ENCODE results near the gene KLHL5.
"Not testable (repeated sequence)": the region's sequence is repeated elsewhere in the genome, so short reads cannot be mapped to it uniquely, and the experiment has no call there.

KLHL5 gene

DNA sequence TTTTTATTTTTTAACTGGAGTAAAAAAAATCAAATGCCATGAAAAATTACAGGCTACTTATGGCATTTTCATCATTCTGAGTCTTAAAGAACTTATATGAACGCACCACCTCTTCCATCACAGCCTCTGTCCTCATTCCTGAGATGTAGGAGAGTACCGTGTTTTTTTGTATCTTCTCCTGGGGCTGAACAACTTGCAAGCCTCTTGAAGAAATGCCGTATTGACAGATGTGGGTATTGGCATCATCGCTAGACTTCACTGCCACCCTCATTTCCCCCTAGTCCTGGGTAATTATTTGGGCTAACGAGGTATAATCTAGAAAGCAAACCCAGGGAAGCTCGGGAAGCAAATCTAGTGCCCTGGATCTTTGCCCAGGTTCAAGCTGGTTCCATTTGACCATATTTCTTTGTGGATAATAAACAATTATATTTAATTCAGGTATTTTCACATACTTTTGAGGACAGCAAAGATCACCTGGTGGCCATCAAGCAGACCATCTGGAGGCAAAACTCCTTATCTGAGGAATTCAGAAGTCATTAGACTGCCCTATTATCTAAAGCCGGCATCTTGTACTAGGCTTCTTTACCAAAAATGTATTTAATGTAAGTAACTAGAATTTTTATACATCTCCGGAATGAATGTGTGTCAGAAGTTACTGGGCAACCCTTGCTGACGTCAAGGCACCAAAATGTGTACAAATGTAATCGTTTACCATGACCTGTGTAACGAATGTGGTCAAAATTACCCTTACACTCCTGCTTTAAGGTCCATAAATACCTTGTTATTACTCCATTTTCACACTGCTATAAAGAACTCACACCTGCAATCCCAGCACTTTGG, 64.4 kb downstream of the KLHL5 start:
- Histone ChIP-seq H3K36me3 (ENCODE audit: control insufficient read depth, insufficient read depth, low read length) (no peaks in the 10 kb centered on the region), H3K27me3 (ENCODE audit: control insufficient read depth, insufficient read depth, low read length) (no peaks in the 10 kb centered on the region), H3K9me3 (ENCODE audit: control insufficient read depth, insufficient read depth, low read length) (no peaks in the 10 kb centered on the region), H3K4me1 (ENCODE audit: control insufficient read depth, insufficient read depth, low read length) (no peaks in the 10 kb centered on the region), H3K4me3 (ENCODE audit: low read length) (no peak overlapping the region), H3K27ac (ENCODE audit: low read length) (no peak overlapping the region)
- no CpG with 5 or more reads among the region's 11 CpGs for WGBS (ENCODE audit: insufficient coverage, insufficient read length)
- no peak for DNase-seq (ENCODE audit: low read depth, low spot score)

DNA sequence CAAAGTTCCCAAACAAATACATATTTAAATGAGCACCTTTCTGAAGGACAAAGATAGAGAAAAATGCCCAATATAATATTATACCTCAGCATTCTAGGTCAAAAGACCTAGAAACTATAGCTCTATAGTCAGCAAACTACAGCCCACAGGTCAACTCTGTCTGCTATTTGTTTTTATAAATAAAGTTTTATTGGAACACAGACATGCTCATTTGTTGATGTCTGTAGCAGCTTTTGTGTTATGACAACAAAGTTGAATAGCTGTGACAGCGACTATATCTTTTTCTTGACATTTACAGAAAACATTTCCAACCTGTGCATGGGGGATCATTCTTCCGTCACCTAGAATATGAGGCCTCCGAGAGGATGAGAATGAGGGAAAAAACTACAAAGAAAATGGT, 71.6 kb downstream of the KLHL5 start:
- no CpG with 5 or more reads among the region's 3 CpGs for WGBS (ENCODE audit: insufficient coverage, insufficient read length)
- H3K27ac ChIP-seq (ENCODE audit: low read length): no peak overlapping the region
- no peaks in the 10 kb centered on the region for H3K27me3 ChIP-seq (ENCODE audit: control insufficient read depth, insufficient read depth, low read length)
- H3K36me3 ChIP-seq (ENCODE audit: control insufficient read depth, insufficient read depth, low read length): no peaks in the 10 kb centered on the region; the same call in 1 of the 2 replicates
- H3K4me1 ChIP-seq (ENCODE audit: control insufficient read depth, insufficient read depth, low read length): no peaks in the 10 kb centered on the region
- no peak for DNase-seq (ENCODE audit: low read depth, low spot score)
- H3K9me3 ChIP-seq (ENCODE audit: control insufficient read depth, insufficient read depth, low read length): no peaks in the 10 kb centered on the region
- no peak overlapping the region for H3K4me3 ChIP-seq (ENCODE audit: low read length)

DNA sequence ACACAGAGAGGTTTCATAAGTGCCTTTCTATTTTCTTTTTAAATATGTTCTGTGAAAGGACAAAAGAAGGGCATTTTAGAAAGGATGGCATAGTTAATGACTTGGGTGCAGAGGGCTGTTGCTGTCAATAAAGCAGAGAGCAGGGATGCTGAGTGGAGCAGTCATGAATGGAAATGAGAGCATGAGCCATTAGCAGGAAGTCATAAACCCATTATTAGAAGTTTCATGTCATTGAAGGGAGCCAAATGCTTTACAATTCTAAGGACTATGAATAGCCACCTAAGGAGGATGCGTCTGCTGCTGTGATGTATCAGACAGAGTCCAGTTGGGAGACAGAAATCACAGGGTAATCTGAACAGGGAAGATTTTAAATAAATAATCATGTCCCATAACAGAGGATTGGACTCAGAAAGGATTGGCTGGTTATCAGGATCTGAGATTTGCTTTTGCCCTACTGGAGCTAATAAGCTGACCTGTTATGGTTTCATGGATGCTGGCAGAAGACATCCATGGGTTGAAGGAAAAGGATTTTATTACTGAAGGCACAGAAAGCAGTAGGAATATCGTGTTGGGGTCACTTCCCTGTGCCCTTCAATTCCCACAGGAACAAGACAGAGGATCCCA, 72.8 kb downstream of the KLHL5 start:
- Histone ChIP-seq H3K9me3 (ENCODE audit: control insufficient read depth, insufficient read depth, low read length) (no peaks in the 10 kb centered on the region), H3K36me3 (ENCODE audit: control insufficient read depth, insufficient read depth, low read length) (no peaks in the 10 kb centered on the region; the same call in 1 of the 2 replicates), H3K4me3 (ENCODE audit: low read length) (no peak overlapping the region), H3K4me1 (ENCODE audit: control insufficient read depth, insufficient read depth, low read length) (no peaks in the 10 kb centered on the region), H3K27ac (ENCODE audit: low read length) (no peak overlapping the region), H3K27me3 (ENCODE audit: control insufficient read depth, insufficient read depth, low read length) (no peaks in the 10 kb centered on the region)
- no peak for DNase-seq (ENCODE audit: low read depth, low spot score)
- no CpG with 5 or more reads among the region's 2 CpGs for whole genome bisulfite sequencing (ENCODE audit: insufficient coverage, insufficient read length)

DNA sequence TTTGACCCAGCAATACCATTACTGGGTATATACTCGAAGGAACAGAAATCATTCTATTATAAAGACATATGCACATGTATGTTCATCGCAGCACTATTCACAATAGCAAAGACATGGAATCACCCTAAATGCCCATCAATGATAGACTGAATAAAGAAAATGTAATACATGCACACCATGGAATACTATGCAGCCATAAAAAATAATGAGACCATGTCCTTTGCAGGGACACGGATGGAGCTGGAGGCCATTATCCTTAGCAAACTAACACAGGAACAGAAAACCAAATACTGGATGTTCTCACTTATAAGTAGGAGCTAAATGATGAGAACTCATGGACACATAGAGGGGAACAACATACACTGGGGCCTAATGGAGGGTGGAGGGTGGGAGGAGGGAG, 76.2 kb downstream of the KLHL5 start:
- not testable (repeated sequence) for H3K9me3 ChIP-seq (ENCODE audit: control insufficient read depth, insufficient read depth, low read length); DNase-seq (ENCODE audit: low read depth, low spot score); H3K27me3 ChIP-seq (ENCODE audit: control insufficient read depth, insufficient read depth, low read length); H3K4me1 ChIP-seq (ENCODE audit: control insufficient read depth, insufficient read depth, low read length); H3K27ac ChIP-seq (ENCODE audit: low read length); H3K4me3 ChIP-seq (ENCODE audit: low read length); H3K36me3 ChIP-seq (ENCODE audit: control insufficient read depth, insufficient read depth, low read length)
- no CpG with 5 or more reads among the region's 3 CpGs for WGBS (ENCODE audit: insufficient coverage, insufficient read length)

DNA sequence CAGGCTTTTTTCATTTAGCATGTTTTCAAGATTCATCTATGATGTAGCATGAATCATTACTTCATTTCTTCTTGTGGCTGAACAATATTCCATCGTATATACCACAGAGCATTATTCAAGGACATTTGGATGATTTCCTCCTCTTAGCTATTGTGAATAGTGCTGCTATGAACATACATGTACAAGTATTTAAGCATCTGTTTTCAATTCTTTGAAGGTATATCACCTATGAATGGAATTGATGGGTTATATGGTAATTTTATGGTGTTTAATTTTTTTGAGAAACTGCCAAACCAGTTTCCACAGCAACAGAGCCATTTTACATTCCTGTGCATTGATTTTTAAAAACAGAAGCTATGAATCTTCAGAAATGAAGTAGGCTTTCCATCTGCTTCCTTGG, 84.2 kb downstream of the KLHL5 start:
- H3K27me3 ChIP-seq (ENCODE audit: control insufficient read depth, insufficient read depth, low read length): no peaks in the 10 kb centered on the region
- no peak overlapping the region for H3K4me3 ChIP-seq (ENCODE audit: low read length)
- DNase-seq (ENCODE audit: low read depth, low spot score): no peak
- WGBS (ENCODE audit: insufficient coverage, insufficient read length): no CpG with 5 or more reads among the region's 1 CpG
- H3K27ac ChIP-seq (ENCODE audit: low read length): no peak overlapping the region
- H3K4me1 ChIP-seq (ENCODE audit: control insufficient read depth, insufficient read depth, low read length): no peaks in the 10 kb centered on the region
- no peaks in the 10 kb centered on the region for H3K36me3 ChIP-seq (ENCODE audit: control insufficient read depth, insufficient read depth, low read length)
- no peaks in the 10 kb centered on the region for H3K9me3 ChIP-seq (ENCODE audit: control insufficient read depth, insufficient read depth, low read length)

DNA sequence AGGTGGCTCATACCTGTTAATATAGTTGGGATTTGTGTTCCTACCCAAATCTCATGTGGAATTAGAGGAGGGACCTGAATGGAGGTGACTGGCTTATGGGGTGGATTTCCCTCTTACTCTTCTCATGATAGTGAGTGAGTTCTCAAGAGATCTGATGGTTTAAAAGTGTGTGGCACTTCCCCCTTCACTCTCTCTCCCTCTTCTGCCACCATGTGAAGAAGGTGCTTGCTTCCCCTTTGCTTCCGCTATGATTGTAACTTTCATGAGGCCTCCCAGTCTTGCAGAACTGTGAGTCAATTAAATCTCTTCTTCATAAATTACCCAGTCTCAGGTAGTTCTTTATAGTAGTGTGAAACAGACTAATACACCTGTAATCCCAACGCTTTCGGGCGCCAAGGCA, 92.0 kb downstream of the KLHL5 start:
- no CpG with 5 or more reads among the region's 4 CpGs for WGBS (ENCODE audit: insufficient coverage, insufficient read length)
- DNase-seq (ENCODE audit: low read depth, low spot score): no peak
- H3K27ac ChIP-seq (ENCODE audit: low read length): no peak overlapping the region
- no peaks in the 10 kb centered on the region for H3K9me3 ChIP-seq (ENCODE audit: control insufficient read depth, insufficient read depth, low read length)
- no peak overlapping the region for H3K4me3 ChIP-seq (ENCODE audit: low read length)
- H3K4me1 ChIP-seq (ENCODE audit: control insufficient read depth, insufficient read depth, low read length): no peaks in the 10 kb centered on the region
- no peaks in the 10 kb centered on the region for H3K27me3 ChIP-seq (ENCODE audit: control insufficient read depth, insufficient read depth, low read length)
- no peaks in the 10 kb centered on the region for H3K36me3 ChIP-seq (ENCODE audit: control insufficient read depth, insufficient read depth, low read length)

DNA sequence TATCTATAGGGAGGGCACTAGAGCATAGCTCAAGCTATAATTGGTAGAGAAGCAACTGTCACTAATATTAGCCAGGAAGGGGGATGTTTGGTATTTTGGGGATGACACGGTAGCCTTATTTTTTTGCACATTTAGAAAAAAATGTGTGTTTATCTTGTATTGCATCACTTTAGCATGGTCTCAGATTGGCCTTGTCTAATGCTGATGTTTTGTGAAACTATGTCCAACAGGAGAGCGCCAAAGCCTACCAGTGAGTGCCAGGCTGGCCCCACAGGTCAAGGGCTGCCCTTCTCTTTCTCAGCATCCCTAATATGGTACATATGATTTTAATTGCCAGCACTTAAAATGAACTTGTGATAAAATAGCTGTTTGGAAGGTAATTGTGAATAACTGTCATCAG, 95.5 kb downstream of the KLHL5 start:
- H3K36me3 ChIP-seq (ENCODE audit: control insufficient read depth, insufficient read depth, low read length): no peaks in the 10 kb centered on the region
- H3K27me3 ChIP-seq (ENCODE audit: control insufficient read depth, insufficient read depth, low read length): no peaks in the 10 kb centered on the region
- no peak overlapping the region for H3K4me3 ChIP-seq (ENCODE audit: low read length)
- no peaks in the 10 kb centered on the region for H3K4me1 ChIP-seq (ENCODE audit: control insufficient read depth, insufficient read depth, low read length)
- H3K27ac ChIP-seq (ENCODE audit: low read length): no peak overlapping the region
- DNase-seq (ENCODE audit: low read depth, low spot score): no peak
- WGBS (ENCODE audit: insufficient coverage, insufficient read length): no CpG with 5 or more reads among the region's 2 CpGs
- H3K9me3 ChIP-seq (ENCODE audit: control insufficient read depth, insufficient read depth, low read length): no peaks in the 10 kb centered on the region

DNA sequence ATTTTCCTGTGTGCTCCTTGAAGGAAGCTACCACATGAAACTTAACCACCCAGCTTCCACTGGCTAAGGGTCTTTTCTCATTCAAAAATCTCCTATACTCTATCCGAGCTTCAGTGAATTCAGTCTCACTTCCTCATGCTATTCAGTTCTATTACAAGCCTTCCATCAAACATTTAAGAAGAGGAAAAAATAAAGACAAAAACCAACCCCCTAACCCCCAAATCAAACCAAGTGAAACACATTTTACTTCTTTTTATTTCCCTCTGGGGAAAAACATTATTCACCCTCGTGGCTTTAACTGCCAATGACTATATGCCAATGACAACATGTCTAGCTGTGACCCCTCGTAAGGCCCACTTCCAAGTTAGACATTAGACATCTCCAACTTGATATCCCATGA, 104.1 kb downstream of the KLHL5 start:
- DNase-seq (ENCODE audit: low read depth, low spot score): no peak
- H3K27me3 ChIP-seq (ENCODE audit: control insufficient read depth, insufficient read depth, low read length): no peaks in the 10 kb centered on the region
- no CpG with 5 or more reads among the region's 3 CpGs for WGBS (ENCODE audit: insufficient coverage, insufficient read length)
- H3K4me3 ChIP-seq (ENCODE audit: low read length): no peak overlapping the region
- H3K4me1 ChIP-seq (ENCODE audit: control insufficient read depth, insufficient read depth, low read length): no peaks in the 10 kb centered on the region
- H3K27ac ChIP-seq (ENCODE audit: low read length): no peak overlapping the region
- no peaks in the 10 kb centered on the region for H3K9me3 ChIP-seq (ENCODE audit: control insufficient read depth, insufficient read depth, low read length)
- no peaks in the 10 kb centered on the region for H3K36me3 ChIP-seq (ENCODE audit: control insufficient read depth, insufficient read depth, low read length)

DNA sequence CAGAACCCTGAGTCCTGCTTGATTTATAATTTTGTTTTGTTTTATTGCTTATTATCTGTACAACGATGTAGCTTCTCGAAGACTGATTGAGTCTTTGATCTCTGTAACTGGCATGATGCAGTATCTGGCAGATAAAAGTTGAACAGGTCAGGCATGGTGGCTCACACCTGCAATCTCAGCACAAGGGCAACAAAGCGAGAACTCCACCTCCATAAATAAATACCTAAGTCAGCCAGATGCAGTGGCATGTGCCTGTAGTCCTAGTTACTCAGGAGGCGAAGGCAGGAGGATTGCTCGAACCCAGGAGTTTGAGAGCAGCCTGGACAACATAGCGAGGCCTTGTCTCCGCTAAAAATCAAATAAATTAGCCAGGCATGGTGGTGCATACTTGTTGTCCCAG, 104.6 kb downstream of the KLHL5 start:
- WGBS (ENCODE audit: insufficient coverage, insufficient read length): no CpG with 5 or more reads among the region's 7 CpGs
- Histone ChIP-seq H3K4me3 (ENCODE audit: low read length) (no peak overlapping the region), H3K27ac (ENCODE audit: low read length) (no peak overlapping the region), H3K9me3 (ENCODE audit: control insufficient read depth, insufficient read depth, low read length) (no peaks in the 10 kb centered on the region), H3K4me1 (ENCODE audit: control insufficient read depth, insufficient read depth, low read length) (no peaks in the 10 kb centered on the region), H3K27me3 (ENCODE audit: control insufficient read depth, insufficient read depth, low read length) (no peaks in the 10 kb centered on the region), H3K36me3 (ENCODE audit: control insufficient read depth, insufficient read depth, low read length) (no peaks in the 10 kb centered on the region)
- DNase-seq (ENCODE audit: low read depth, low spot score): no peak

DNA sequence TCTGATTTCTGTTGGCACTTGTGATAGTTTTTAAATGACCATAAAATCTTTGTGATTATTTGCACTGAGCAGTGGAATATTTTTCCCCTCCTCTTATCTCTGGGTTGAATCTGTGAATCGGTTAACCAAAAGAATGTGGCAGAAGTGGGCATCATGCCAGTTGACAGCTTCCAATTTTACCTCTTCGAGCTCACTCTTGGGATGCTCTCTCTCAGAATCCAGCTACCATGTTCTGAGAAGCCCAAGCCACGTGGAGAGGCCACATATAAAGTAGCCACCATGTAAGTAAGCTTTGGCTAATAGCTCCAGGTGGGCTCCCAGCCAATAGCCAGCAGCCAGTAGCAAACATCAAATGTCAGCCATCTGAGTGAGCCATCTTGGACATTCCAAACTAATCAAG, 107.4 kb downstream of the KLHL5 start:
- H3K4me1 ChIP-seq (ENCODE audit: control insufficient read depth, insufficient read depth, low read length): no peaks in the 10 kb centered on the region
- H3K4me3 ChIP-seq (ENCODE audit: low read length): no peak overlapping the region
- no peaks in the 10 kb centered on the region for H3K36me3 ChIP-seq (ENCODE audit: control insufficient read depth, insufficient read depth, low read length)
- no peaks in the 10 kb centered on the region for H3K9me3 ChIP-seq (ENCODE audit: control insufficient read depth, insufficient read depth, low read length)
- no peaks in the 10 kb centered on the region for H3K27me3 ChIP-seq (ENCODE audit: control insufficient read depth, insufficient read depth, low read length)
- no peak overlapping the region for H3K27ac ChIP-seq (ENCODE audit: low read length)
- WGBS (ENCODE audit: insufficient coverage, insufficient read length): no CpG with 5 or more reads among the region's 3 CpGs
- DNase-seq (ENCODE audit: low read depth, low spot score): no peak

DNA sequence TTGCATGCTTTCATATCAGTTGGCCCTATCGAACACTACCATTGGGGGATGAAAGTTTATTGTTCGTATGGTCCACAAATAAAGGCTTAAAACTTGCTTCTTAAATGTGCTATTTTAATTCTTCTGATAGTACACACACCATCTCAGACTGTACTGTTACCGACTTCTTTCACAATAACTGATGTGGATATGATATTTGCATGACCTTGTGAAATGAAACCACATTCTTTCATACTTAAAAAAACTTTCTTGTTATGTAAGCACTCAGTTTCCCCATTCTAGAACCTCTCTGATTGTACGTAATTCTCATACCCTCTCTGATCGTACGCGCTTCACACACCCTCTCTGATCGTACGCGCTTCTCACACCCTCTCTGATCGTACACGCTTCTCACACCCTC, 108.3 kb downstream of the KLHL5 start:
- Histone ChIP-seq H3K27me3 (ENCODE audit: control insufficient read depth, insufficient read depth, low read length) (no peaks in the 10 kb centered on the region), H3K9me3 (ENCODE audit: control insufficient read depth, insufficient read depth, low read length) (no peaks in the 10 kb centered on the region), H3K4me1 (ENCODE audit: control insufficient read depth, insufficient read depth, low read length) (no peaks in the 10 kb centered on the region), H3K36me3 (ENCODE audit: control insufficient read depth, insufficient read depth, low read length) (no peaks in the 10 kb centered on the region), H3K4me3 (ENCODE audit: low read length) (no peak overlapping the region), H3K27ac (ENCODE audit: low read length) (no peak overlapping the region)
- no peak for DNase-seq (ENCODE audit: low read depth, low spot score)
- WGBS (ENCODE audit: insufficient coverage, insufficient read length): 100% methylated on average over 9 of the region's 12 CpGs

Data from iPS DF 6.9 (cell line).